Neutrophil (primary cell): ENCODE measurements around the gene MRGPRD.

ENCODE experiments used
- H3K27ac ChIP-seq: fragments of 200-600 bp; sonication (generic); 2 replicates; pipeline ENCODE4 v1.5.1; 2016; ENCODE audit warnings: mild to moderate bottlenecking, moderate library complexity
- H3K27me3 ChIP-seq: fragments of 200-600 bp; sonication (generic); 2 replicates; pipeline ENCODE4 v1.6.0; 2016; ENCODE audit warnings: mild to moderate bottlenecking
- H3K36me3 ChIP-seq: fragments of 200-600 bp; sonication (generic); 2 replicates; pipeline ENCODE4 v1.5.1; 2017
- H3K4me1 ChIP-seq, 2 experiments: fragments of 200-600 bp in 1 of 2; sonication (generic) in 1 of 2; 1 replicate in 1 of 2; 2 replicates in 1 of 2; pipeline versions ENCODE4 v1.5.1 to v1.6.1; 2013 to 2016; ENCODE audit warnings: low read depth in 1 of 2, low read length in 1 of 2, mild to moderate bottlenecking in 1 of 2, moderate library complexity in 1 of 2; ENCODE audit not compliant: control insufficient read depth in 1 of 2, insufficient read depth in 1 of 2
- H3K4me3 ChIP-seq, 2 experiments: fragments of 200-600 bp in 1 of 2; sonication (generic) in 1 of 2; 1 replicate in 1 of 2; 2 replicates in 1 of 2; pipeline ENCODE4 v1.5.1; 2013 to 2016; ENCODE audit warnings: low read depth in 1 of 2, low read length in 1 of 2, mild to moderate bottlenecking in 1 of 2, moderate library complexity in 1 of 2
- H3K9me3 ChIP-seq: fragments of 200-600 bp; sonication (generic); 2 replicates; pipeline ENCODE4 v1.5.1; 2016
- CTCF ChIP-seq: fragments of 200-600 bp; sonication (generic); IDR thresholded peaks from 2 replicates; pipeline ENCODE4 v1.5.1; 2016; ENCODE audit warnings: antibody characterized with exemption

Gene MRGPRD

GRCh38 chr11:69018924-69019323 lies 38.1 kb upstream of the MRGPRD start:
- no peak for TF ChIP-seq CTCF
- Histone ChIP-seq H3K4me3 (no peak overlapping the region), H3K4me1 (no peaks in the 10 kb centered on the region)

GRCh38 chr11:69017951-69018350 lies 37.2 kb upstream of the MRGPRD start:
- Histone ChIP-seq H3K36me3 (no peaks in the 10 kb centered on the region), H3K27me3 (peaks cover 28% of the 10 kb centered on the region), H3K27ac (no peak overlapping the region), H3K4me3 (no peak overlapping the region), H3K4me1 (no peaks in the 10 kb centered on the region), H3K9me3 (no peaks in the 10 kb centered on the region)
- TF ChIP-seq CTCF = no peak

More at GRCh38 chr11:69018924-69019323, 38.1 kb upstream of the MRGPRD start:
- Histone ChIP-seq H3K36me3 (no peaks in the 10 kb centered on the region), H3K27me3 (peaks cover 18% of the 10 kb centered on the region), H3K9me3 (no peaks in the 10 kb centered on the region), H3K27ac (no peak overlapping the region)

- Histone ChIP-seq H3K9me3 (no peaks in the 10 kb centered on the region), H3K27me3 (peaks cover 57% of the 10 kb centered on the region), H3K27ac (no peak overlapping the region), H3K4me1 (peaks cover 0 to 7% of the 10 kb centered on the region in 2 experiments), H3K36me3 (no peaks in the 10 kb centered on the region), H3K4me3 (no peak overlapping the region)
- no peak for TF ChIP-seq CTCF
These were observed 34.2 kb upstream of the MRGPRD start for GRCh38 chr11:69014898-69015549.

GRCh38 chr11:69014084-69014851 lies 33.5 kb upstream of the MRGPRD start:
- H3K27me3 ChIP-seq = peaks cover 64% of the 10 kb centered on the region
- peaks cover 0 to 7% of the 10 kb centered on the region in 2 experiments for H3K4me1 ChIP-seq
- H3K4me3 ChIP-seq = no peak overlapping the region
- H3K27ac ChIP-seq = no peak overlapping the region
- no peaks in the 10 kb centered on the region for H3K36me3 ChIP-seq
- no peaks in the 10 kb centered on the region for H3K9me3 ChIP-seq
- no peak for TF ChIP-seq CTCF

GRCh38 chr11:69013009-69013951 lies 32.5 kb upstream of the MRGPRD start, which contains the start of gene MRGPRF:
Gene MRGPRF (minus strand): TSS chr11:69013246. CDS start chr11:69009901, 3,345 bp downstream.
- H3K9me3 ChIP-seq = no peaks in the 10 kb centered on the region
- H3K4me1 ChIP-seq = peaks cover 0 to 7% of the 10 kb centered on the region in 2 experiments
- H3K27me3 ChIP-seq = peaks cover 74% of the 10 kb centered on the region
- H3K4me3 ChIP-seq = no peak within 1 kb of the TSS
- H3K36me3 ChIP-seq = no peaks in the 10 kb centered on the region
- no peak for TF ChIP-seq CTCF
- H3K27ac ChIP-seq = no peak within 1 kb of the TSS
